ENCODE data around the gene MYO5C.

DNA sequence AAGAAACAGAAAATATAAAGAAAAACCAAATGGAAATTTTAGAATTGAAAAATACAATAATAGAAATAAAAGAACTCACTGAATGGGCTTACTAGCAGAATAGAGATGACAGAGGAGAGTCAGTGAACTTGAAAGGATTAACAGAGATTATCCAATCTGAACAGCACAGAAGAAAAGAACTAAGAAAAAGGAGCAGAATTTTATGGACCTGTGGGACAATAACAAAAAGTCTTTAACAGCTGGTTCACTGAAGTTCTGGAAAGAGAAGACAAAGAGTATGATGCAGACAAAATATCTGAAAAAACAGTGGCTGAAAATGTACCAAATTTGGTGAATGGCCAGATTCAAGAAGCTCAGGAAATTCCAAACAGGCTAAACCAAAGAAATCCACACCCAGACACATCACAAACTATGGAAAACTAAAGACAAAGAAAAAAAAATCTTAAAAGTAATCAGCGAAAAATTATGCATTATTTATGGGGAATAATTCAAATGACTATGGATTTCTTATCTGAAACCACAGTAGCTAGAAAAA, 94.7 kb downstream of the MYO5C start:
- TF ChIP-seq, protein P1, sequence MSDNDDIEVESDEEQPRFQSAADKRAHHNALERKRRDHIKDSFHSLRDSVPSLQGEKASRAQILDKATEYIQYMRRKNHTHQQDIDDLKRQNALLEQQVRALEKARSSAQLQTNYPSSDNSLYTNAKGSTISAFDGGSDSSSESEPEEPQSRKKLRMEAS (IDR thresholded peaks at IDR 0.05; ENCODE audit: insufficient read depth, insufficient read length): no peak
- TF ChIP-seq, protein P2, sequence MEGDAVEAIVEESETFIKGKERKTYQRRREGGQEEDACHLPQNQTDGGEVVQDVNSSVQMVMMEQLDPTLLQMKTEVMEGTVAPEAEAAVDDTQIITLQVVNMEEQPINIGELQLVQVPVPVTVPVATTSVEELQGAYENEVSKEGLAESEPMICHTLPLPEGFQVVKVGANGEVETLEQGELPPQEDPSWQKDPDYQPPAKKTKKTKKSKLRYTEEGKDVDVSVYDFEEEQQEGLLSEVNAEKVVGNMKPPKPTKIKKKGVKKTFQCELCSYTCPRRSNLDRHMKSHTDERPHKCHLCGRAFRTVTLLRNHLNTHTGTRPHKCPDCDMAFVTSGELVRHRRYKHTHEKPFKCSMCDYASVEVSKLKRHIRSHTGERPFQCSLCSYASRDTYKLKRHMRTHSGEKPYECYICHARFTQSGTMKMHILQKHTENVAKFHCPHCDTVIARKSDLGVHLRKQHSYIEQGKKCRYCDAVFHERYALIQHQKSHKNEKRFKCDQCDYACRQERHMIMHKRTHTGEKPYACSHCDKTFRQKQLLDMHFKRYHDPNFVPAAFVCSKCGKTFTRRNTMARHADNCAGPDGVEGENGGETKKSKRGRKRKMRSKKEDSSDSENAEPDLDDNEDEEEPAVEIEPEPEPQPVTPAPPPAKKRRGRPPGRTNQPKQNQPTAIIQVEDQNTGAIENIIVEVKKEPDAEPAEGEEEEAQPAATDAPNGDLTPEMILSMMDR (IDR thresholded peaks at IDR 0.05; ENCODE audit: extremely low read depth in 1 of 2, insufficient read depth in 1 of 2, low read depth in 1 of 2, low read length in 2 of 2): no peak
